AG04449 (cell line): ENCODE measurements around the gene OCA2.
A peak's percentile ranks its signal among the peaks of the same experiment; 100 is the strongest.

Source experiments
- CTCF ChIA-PET: fragments of 350-600 bp; formaldehyde crosslinking; extraction: SDS; loops from one replicate; lab custom pipeline; 2021; ENCODE audit warnings: antibody characterized with exemption; lab: Yijun Ruan, JAX
- POLR2A ChIA-PET: fragments of 400-600, 350-600 bp; formaldehyde crosslinking; extraction: SDS; loops from one replicate; lab custom pipeline; 2020; ENCODE audit warnings: antibody characterized with exemption, inconsistent platforms; lab: Yijun Ruan, JAX
- DNase-seq: peaks from one replicate; pipeline ENCODE4 v3.0.0-alpha.2; 2010; ENCODE audit warnings: low read depth, low spot score
- H3K4me3 ChIP-seq: 2 replicates; pipeline ENCODE4 v1.5.1; 2011; ENCODE audit warnings: low read depth, mild to moderate bottlenecking, control low read depth, low read length
- CTCF ChIP-seq: IDR thresholded peaks from one replicate; pipeline ENCODE4 v1.5.1; 2011; ENCODE audit warnings: mild to moderate bottlenecking, moderate library complexity, low read length, control low read depth, inconsistent platforms; ENCODE audit not compliant: insufficient read depth; ENCODE audit errors: missing control alignments

OCA2 gene

GRCh38 chr15:28101201-28101600 is 2.1 kb upstream of the OCA2 start:
- ChIA-PET CTCF (interaction anchor here (1.2 kb wide), 1 partner anchor 25 kb away, joined by 3 read pairs; no protein-coding TSS in a partner anchor), POLR2A (no interaction called here)
- no peak for TF ChIP-seq CTCF
- H3K4me3 ChIP-seq = no peak overlapping the region
- DNase-seq = no peak

GRCh38 chr15:28100516-28101195 is 1.5 kb upstream of the OCA2 start:
- CTCF ChIA-PET = no interaction called here
- TF ChIP-seq CTCF = no peak
- POLR2A ChIA-PET = no interaction called here
- no peak for DNase-seq
- H3K4me3 ChIP-seq = no peak overlapping the region

GRCh38 chr15:28099555-28100140 is 533 bp upstream of the OCA2 start:
- POLR2A ChIA-PET = no interaction called here
- TF ChIP-seq CTCF = no peak
- no peak for DNase-seq
- H3K4me3 ChIP-seq = peak overlapping the region; percentile 30; the same call in 1 of the 2 replicates
- CTCF ChIA-PET = interaction anchor here (0.9 to 2.2 kb wide), 3 partner anchors 24 to 78 kb away, joined by 4 to 7 read pairs (median 6); no protein-coding TSS in a partner anchor

GRCh38 chr15:28098360-28098765 is 752 bp downstream of the OCA2 start:
- no peak overlapping the region for H3K4me3 ChIP-seq
- ChIA-PET POLR2A (interaction anchor here (0.6 kb wide), 1 partner anchor 16 kb away, joined by 3 read pairs; no protein-coding TSS in a partner anchor), CTCF (interaction anchor here (0.7 to 2.2 kb wide), 5 partner anchors 11 to 77 kb away, joined by 3 to 7 read pairs (median 4); no protein-coding TSS in a partner anchor)
- no peak for TF ChIP-seq CTCF
- DNase-seq = no peak

- no peak for DNase-seq
- TF ChIP-seq CTCF = no peak
- ChIA-PET POLR2A (interaction anchor here (0.6 kb wide), 1 partner anchor 17 kb away, joined by 3 read pairs; no protein-coding TSS in a partner anchor), CTCF (interaction anchor here (0.7 to 2.2 kb wide), 7 partner anchors 10 to 76 kb away, joined by 3 to 7 read pairs (median 4); no protein-coding TSS in a partner anchor)
- H3K4me3 ChIP-seq = no peak overlapping the region
Measured at GRCh38 chr15:28097656-28098359, 1.3 kb downstream of the OCA2 start.
